HG02870 (cell line): ENCODE measurements around the gene PBX4.
"Not testable (repeated sequence)": the region's sequence is repeated elsewhere in the genome, so short reads cannot be mapped to it uniquely, and the experiment has no call there.

ENCODE experiments used
- ATAC-seq: cut with Tn5 transposase; IDR thresholded peaks from one replicate; pipeline ENCODE4 v1.9.1; 2021; ENCODE audit warnings: mild to moderate bottlenecking, moderate library complexity; ENCODE audit not compliant: unreplicated experiment

Gene PBX4

DNA sequence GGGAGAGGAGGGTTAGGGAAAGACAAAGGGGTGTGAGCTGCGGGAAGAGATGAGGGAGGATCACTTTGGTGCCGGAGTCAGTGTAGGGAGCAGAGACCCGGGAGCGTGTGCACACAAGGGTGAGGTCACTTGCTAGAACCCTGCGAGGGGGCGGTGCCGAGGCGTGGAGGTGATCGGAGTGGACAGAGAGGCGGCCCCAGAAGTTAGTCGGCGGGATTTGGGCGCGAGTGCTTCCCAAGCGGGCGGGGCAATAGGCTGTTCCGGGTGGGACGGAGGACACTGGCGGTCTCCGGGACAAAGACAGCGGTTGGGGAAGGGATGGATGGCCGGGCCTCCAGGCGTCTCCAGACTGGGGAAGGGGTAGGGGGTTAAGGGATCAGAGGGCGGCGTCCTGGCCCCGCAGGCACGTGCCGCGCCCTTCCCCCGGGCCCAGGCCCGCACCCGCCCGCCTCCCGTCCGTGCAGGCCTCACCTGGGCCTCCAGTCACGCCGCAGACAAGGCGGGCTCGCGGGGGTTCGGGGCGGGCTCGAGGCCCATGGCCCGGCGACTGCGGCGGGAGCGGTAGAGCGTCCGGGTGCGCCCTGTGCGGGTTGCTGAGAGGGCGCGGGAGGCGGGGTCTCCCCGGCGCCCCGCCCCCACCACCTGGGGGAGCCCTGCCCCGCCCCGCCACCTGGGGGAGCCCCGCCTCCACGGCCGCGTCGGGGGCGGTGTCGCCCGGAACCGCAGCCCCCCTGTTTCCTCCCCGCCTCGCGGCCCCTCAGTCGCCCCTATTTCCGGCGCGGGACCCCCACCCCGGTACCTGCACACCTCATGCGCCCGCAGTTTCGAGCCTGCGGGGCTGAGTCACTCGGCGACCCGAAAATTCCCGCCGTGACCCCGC lies 9.4 kb upstream of the PBX4 start, which contains the start of gene LPAR2:
Gene LPAR2 (minus strand): TSS at position 600 of the 880 bp plus-strand sequence. CDS start 945 bp downstream, outside the sequence.
- ATAC-seq = peak; percentile 42

DNA sequence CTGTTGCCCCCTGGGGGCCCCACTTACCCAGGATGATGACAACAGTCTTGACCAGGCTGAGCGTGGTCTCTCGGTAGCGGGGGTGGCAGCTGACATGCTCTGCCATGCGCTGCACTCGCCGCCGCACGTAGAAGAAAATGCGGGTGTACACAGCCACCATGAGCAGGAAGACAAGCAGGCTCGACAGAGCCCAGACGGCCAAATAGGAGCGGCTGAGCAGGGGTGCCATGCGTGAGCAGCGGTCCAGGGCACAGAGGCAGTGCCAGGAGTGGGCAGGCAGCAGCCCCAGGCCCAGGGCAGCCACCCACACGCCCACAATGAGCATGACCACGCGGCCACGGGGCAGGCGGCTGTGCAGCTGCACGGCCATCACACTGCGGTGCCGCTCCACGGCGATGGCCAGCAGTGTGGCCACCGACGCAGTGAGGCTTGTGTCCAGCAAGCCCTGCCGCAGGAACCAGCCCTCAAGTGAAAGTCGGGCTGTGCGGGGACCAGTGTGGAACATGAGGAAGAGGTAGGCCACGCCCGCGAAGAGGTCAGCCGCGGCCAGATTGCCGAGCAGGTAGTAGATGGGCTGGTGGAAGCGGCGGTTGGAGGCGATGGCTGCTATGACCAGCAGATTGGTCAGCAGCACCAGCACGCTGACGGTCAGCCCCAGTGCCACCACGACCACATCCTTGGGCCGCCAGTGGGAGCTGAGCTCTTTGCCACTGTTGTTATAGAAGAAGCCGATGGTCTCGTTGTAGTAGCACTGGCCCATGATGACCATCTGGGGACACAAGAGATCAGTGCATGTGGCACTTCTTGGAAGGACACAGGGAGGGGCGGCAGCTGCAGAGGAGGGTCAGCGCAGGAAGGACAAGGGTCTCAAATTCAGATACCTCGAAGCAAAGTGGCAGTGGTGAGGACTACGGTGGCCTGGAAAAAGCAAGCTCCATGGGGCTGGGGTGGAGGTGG lies 8.3 kb upstream of the PBX4 start:
- ATAC-seq = no peak

DNA sequence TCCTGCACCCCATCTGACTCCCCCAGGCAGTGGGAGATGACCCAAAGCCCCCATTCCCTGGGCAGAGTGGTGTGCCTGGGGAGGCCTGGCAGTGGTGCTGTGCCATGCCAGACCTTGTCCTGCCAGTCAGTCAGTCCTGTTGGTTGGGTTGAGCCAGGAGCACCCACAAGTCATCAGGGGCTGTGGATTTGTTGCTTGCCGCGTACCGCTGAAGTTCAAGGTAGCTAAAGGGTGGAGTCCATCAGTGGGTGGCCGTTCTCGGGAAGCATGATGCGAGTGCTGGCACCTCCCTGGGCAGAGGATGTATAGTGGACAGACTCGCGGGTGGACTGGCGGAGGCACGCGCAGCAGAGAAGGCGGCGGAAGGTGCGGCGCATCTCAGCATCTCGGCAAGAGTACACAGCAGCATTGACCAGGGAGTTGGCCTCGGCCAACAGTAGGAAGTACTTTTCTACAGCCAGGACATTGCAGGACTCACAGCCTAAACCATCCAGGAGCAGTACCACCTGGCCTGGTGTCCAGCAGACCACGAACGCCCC lies 5.6 kb upstream of the PBX4 start:
- no peak for ATAC-seq

DNA sequence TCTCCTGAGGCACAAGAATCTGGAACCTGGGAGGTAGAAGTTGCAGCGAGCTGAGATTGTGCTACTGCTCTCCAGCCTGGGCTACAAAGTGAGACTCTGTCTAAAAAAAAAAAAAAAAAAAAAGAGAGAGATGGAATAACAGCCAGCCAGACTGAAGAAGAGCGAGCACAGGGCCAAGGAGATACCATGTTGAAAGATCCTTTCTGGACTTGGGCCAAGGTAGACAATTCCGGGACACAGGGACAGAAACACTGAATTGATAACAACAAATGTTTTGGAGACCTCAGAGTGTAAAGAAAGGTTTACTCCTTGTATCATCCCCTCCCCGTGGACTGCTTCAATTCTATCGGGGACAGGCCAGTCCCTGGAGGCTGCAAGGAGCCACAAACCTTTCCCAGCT lies 4.9 kb upstream of the PBX4 start:
- ATAC-seq = no peak

DNA sequence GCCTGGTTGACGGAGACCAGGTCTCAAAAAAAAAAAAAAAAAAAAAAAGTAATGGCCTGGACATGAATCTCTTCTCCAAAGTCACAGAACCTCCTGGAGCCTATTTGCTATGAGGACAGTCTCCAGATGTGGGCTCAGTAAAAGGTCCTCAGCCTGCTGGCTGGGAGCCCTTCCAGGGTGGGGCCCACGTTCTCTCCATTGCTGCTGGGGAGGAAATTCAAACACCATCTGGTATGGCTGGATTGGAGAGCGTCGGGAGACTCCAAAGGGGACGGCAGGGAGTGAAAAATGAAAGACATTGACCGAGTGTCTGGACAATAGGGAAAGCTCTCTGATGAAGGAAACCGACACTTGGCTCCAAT lies 1.3 kb upstream of the PBX4 start:
- no peak for ATAC-seq

DNA sequence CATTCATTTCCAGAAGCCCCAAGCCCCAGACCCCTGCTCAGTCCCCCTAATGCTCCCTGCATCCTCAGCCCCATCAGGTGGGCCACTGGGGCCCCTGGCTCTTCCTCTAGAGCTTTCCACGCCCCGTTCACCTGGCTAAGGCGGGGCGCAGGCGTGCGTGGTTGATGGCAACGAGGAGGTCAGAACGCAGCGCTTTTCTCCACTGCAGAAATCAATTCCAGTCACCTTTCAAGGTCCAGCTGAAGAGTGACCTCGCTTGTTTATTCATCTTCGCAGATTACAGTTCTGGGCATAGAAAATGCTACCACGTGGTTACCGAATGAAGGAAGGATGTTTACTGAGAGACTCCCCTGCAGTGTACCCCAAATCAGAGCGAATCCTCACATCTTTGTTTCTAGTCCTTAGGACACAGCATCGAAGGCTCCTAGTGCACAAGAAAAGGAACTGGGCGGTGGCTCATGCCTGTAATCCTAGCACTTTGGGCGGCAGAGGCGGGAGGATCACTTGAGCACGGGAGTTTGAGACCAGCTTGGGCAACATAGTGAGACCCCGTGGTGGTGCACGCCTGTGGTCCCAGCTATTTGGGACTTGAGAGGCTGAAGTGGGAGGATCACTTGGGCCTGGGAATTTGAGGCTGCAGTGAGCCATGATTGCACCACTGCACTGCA lies 828 bp upstream of the PBX4 start:
- no peak for ATAC-seq

DNA sequence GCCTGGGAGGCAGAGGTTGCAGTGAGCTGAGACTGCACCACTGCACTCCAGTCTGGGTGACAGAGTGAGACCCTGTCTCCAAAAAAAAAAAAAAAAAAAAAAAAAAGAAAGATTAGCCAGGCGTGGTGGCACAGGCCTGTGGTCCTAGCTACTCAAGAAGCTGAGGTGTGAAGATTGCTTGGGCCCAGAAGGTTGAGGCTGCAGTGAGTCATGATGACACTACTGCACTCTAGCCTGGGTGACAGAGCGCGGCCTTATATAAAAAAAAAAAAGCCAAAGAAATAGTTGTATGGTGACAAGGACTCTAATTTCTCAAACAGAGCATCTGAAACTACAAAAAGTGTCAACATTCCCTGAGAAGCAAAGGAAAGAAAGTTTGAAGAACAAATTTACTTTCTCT lies 3.4 kb downstream of the PBX4 start:
- ATAC-seq = no peak

GRCh38 chr19:19613506-19613905 lies 5.0 kb downstream of the PBX4 start:
- ATAC-seq = no peak

- no peak for ATAC-seq
These were observed 7.9 kb downstream of the PBX4 start for GRCh38 chr19:19610376-19611202.

GRCh38 chr19:19606686-19607085 lies 11.8 kb downstream of the PBX4 start:
- not testable (repeated sequence) for ATAC-seq

GRCh38 chr19:19606021-19606420 lies 12.5 kb downstream of the PBX4 start:
- ATAC-seq = no peak

GRCh38 chr19:19602713-19603324 lies 15.7 kb downstream of the PBX4 start:
- no peak for ATAC-seq

GRCh38 chr19:19602136-19602712 lies 16.3 kb downstream of the PBX4 start:
- no peak for ATAC-seq

DNA sequence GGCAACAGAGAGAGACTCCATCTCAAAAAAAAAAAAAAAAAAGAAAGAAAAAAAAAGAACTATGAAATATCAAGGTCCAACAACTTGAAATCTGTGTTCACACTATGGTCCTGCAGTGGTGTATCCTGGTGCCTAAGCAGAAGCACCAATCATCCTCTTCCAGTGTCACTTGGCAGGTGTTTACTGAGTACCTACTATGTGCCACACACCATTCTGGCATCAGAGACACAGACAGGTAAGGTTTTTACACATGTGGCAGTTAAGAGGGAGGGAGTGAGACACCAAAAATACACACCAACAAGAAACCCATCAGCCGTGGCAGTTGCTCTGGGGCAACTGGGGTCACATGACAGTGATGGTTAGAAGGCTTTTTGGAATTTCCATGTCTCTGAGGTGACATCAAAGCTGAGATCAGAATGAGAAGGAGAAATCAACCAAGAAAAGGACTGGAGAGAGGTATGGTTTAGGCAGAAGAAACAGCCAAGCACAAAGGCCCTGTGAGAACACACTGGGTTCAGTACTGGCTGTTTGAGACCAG lies 17.6 kb downstream of the PBX4 start:
- ATAC-seq = no peak

GRCh38 chr19:19598728-19599451 lies 19.6 kb downstream of the PBX4 start:
- ATAC-seq = peak; percentile 24

- ATAC-seq = peak; percentile 65
These were observed 20.6 kb downstream of the PBX4 start for GRCh38 chr19:19597809-19598306.

GRCh38 chr19:19595171-19595701 lies 23.3 kb downstream of the PBX4 start:
- ATAC-seq = no peak

GRCh38 chr19:19594381-19594780 lies 24.1 kb downstream of the PBX4 start:
- no peak for ATAC-seq
